CD14-positive monocyte (primary cell): ENCODE measurements around the gene ACP1. TPM values are rescaled to one million over a fixed set of nuclear protein-coding genes. Genes with fewer than 3 reads are reported as not detected.

Experiments
- DNase-seq, 3 donors: peaks; one replicate each; pipeline ENCODE4 v3.0.0-alpha.2; 2011 to 2022
- H2AFZ ChIP-seq: 2 replicates; pipeline ENCODE4 v1.6.0; 2012; ENCODE audit warnings: mild to moderate bottlenecking, low read depth, low read length, inconsistent platforms; ENCODE audit not compliant: insufficient read depth, poor library complexity, severe bottlenecking
- H3K27ac ChIP-seq, 2 donors: 1 replicate in 1 of 2; 2 replicates in 1 of 2; pipeline ENCODE4 v1.5.1; 2012 to 2013; ENCODE audit warnings: low read length in 2 of 2, control low read depth in 1 of 2, inconsistent platforms in 1 of 2, low read depth in 1 of 2, mild to moderate bottlenecking in 1 of 2
- H3K27me3 ChIP-seq, 2 donors: one replicate each; pipeline versions ENCODE4 v1.6.0 to v1.6.1; 2011 to 2013; ENCODE audit warnings: low read length in 2 of 2; ENCODE audit not compliant: control insufficient read depth in 2 of 2, insufficient read depth in 2 of 2
- H3K36me3 ChIP-seq, 2 donors: replicated peaks in 1 of 2; 1 replicate in 1 of 2; 2 replicates in 1 of 2; pipeline versions ENCODE4 v1.5.1 to v1.6.1; 2012 to 2013; ENCODE audit warnings: low read length in 2 of 2, control low read depth in 1 of 2, inconsistent platforms in 1 of 2, mild to moderate bottlenecking in 1 of 2; ENCODE audit not compliant: insufficient read depth in 2 of 2, control insufficient read depth in 1 of 2
- H3K4me1 ChIP-seq, 2 donors: 1 replicate in 1 of 2; 2 replicates in 1 of 2; pipeline versions ENCODE4 v1.5.1 to v1.6.1; 2012 to 2013; ENCODE audit warnings: low read length in 2 of 2, control low read depth in 1 of 2, inconsistent platforms in 1 of 2, mild to moderate bottlenecking in 1 of 2, moderate library complexity in 1 of 2; ENCODE audit not compliant: insufficient read depth in 2 of 2, control insufficient read depth in 1 of 2
- H3K4me2 ChIP-seq: replicated peaks from 2 replicates; pipeline ENCODE3; 2012; ENCODE audit warnings: low read length, moderate library complexity, mild to moderate bottlenecking; ENCODE audit not compliant: poor library complexity, severe bottlenecking; ENCODE audit errors: extremely low read depth
- H3K4me3 ChIP-seq, 3 experiments: fragments of 200-600 bp in 1 of 3; sonication (generic) in 1 of 3; replicated peaks in 1 of 3; 1 replicate in 2 of 3; 2 replicates in 1 of 3; pipeline ENCODE4 v1.5.1; 2011 to 2013; ENCODE audit warnings: low read length in 3 of 3, mild to moderate bottlenecking in 3 of 3, control low read depth in 2 of 3, low read depth in 2 of 3, inconsistent platforms in 1 of 3, moderate library complexity in 1 of 3
- H3K79me2 ChIP-seq: 2 replicates; pipeline ENCODE4 v1.6.0; 2012; ENCODE audit warnings: mild to moderate bottlenecking, control low read depth, inconsistent platforms, low read length, moderate library complexity; ENCODE audit not compliant: insufficient read depth
- H3K9ac ChIP-seq: 2 replicates; pipeline ENCODE4 v1.6.0; 2017; ENCODE audit warnings: low read length, mild to moderate bottlenecking; ENCODE audit not compliant: insufficient read depth, poor library complexity, severe bottlenecking
- H3K9me3 ChIP-seq, 2 donors: replicated peaks in 1 of 2; 1 replicate in 1 of 2; 2 replicates in 1 of 2; pipeline versions ENCODE4 v1.5.1 to v1.6.1; 2012 to 2013; ENCODE audit warnings: low read length in 2 of 2, control low read depth in 1 of 2; ENCODE audit not compliant: control insufficient read depth in 1 of 2, insufficient read depth in 1 of 2
- H4K20me1 ChIP-seq: 2 replicates; pipeline ENCODE4 v1.6.0; 2012; ENCODE audit warnings: mild to moderate bottlenecking, low read length, control low read depth, moderate library complexity; ENCODE audit not compliant: insufficient read depth
- H3K27ac Mint-ChIP-seq, 7 donors: one replicate each; pipeline ENCODE4 v1.8.0; 2020; ENCODE audit warnings: mild to moderate bottlenecking in 7 of 7, mixed read lengths in 7 of 7, moderate library complexity in 6 of 7, inconsistent platforms in 2 of 7
- H3K27me3 Mint-ChIP-seq, 3 donors: one replicate each; pipeline ENCODE4 v1.8.0; 2021 to 2022; ENCODE audit warnings: low read depth in 3 of 3, mild to moderate bottlenecking in 3 of 3, mixed read lengths in 3 of 3, moderate library complexity in 3 of 3, inconsistent platforms in 1 of 3
- H3K36me3 Mint-ChIP-seq, 2 donors: one replicate each; pipeline ENCODE4 v1.8.0; 2020; ENCODE audit warnings: mixed read lengths in 2 of 2, inconsistent platforms in 1 of 2, mild to moderate bottlenecking in 1 of 2
- H3K4me1 Mint-ChIP-seq: one replicate; pipeline ENCODE4 v1.8.0; 2020; ENCODE audit warnings: mild to moderate bottlenecking, mixed read lengths
- H3K4me3 Mint-ChIP-seq, 2 donors: one replicate each; pipeline ENCODE4 v1.8.0; 2020; ENCODE audit warnings: mild to moderate bottlenecking in 2 of 2, mixed read lengths in 2 of 2, moderate library complexity in 1 of 2
- H3K9me3 Mint-ChIP-seq, 7 donors: one replicate each; pipeline ENCODE4 v1.8.0; 2020 to 2022; ENCODE audit warnings: mixed read lengths in 7 of 7, mild to moderate bottlenecking in 6 of 7, moderate library complexity in 6 of 7, inconsistent platforms in 2 of 7
- WGBS: methylation state at CpG from one replicate; pipeline ENCODE4 v1.1.5; 2013; ENCODE audit warnings: missing lambda C conversion rate; ENCODE audit not compliant: insufficient coverage; 5-methylcytosine and 5-hydroxymethylcytosine counted together
- intact Hi-C, 2 donors: fragments of 100-400 bp; cut with micrococcal nuclease; formaldehyde crosslinking; loops; one replicate each; pipeline versions ENCODE4 v1.15.0 to v1.15.1; 2023
- polyA minus RNA-seq: library from RNA; depleted of rRNA, polyadenylated mRNA; stranded (reverse); fragments of >200 nt; gene quantifications from 2 replicates; pipeline ENCODE4 v1.2.3, GENCODE V29; 2012
- polyA plus RNA-seq, 3 donors: library from polyadenylated mRNA; depleted of rRNA in 1 of 3; unstranded in 2 of 3; stranded (reverse) in 1 of 3; fragments of 300-500 nt in 2 of 3; fragments of >200 nt in 1 of 3; fragmentation: Illumina TruSeq in 2 of 3; gene quantifications; 1 replicate in 2 of 3; 2 replicates in 1 of 3; pipeline ENCODE4 v1.2.3, GENCODE V29; 2012 to 2021
- total RNA-seq, 12 experiments: library from RNA in 1 of 12; stranded (reverse) in 1 of 12; fragments of 120-200 nt in 1 of 12; gene quantifications; one replicate each; pipeline ENCODE4 v1.2.4 and lab custom pipeline; 2013 to 2026; ENCODE audit warnings: mixed read lengths in 6 of 12, inconsistent platforms in 1 of 12
- TF ChIP-seq, protein P1 (sequence below): fragments of 200-600 bp; IDR thresholded peaks from one replicate; pipeline ENCODE4 v1.8.0; 2022; ENCODE audit warnings: antibody characterized with exemption, mild to moderate bottlenecking

The ACP1 gene
- 70.0 TPM for total RNA-seq (2013)
- polyA plus RNA-seq (10 to 100 TPM; 51.8 to 77.0 (median 73.2) TPM), polyA minus RNA-seq (21.6 and 40.4 TPM in 2 replicates), total RNA-seq (lab: John Stamatoyannopoulos, UW) (9.6 to 50.9 (median 37.3) reads per million in 11 experiments)

DNA sequence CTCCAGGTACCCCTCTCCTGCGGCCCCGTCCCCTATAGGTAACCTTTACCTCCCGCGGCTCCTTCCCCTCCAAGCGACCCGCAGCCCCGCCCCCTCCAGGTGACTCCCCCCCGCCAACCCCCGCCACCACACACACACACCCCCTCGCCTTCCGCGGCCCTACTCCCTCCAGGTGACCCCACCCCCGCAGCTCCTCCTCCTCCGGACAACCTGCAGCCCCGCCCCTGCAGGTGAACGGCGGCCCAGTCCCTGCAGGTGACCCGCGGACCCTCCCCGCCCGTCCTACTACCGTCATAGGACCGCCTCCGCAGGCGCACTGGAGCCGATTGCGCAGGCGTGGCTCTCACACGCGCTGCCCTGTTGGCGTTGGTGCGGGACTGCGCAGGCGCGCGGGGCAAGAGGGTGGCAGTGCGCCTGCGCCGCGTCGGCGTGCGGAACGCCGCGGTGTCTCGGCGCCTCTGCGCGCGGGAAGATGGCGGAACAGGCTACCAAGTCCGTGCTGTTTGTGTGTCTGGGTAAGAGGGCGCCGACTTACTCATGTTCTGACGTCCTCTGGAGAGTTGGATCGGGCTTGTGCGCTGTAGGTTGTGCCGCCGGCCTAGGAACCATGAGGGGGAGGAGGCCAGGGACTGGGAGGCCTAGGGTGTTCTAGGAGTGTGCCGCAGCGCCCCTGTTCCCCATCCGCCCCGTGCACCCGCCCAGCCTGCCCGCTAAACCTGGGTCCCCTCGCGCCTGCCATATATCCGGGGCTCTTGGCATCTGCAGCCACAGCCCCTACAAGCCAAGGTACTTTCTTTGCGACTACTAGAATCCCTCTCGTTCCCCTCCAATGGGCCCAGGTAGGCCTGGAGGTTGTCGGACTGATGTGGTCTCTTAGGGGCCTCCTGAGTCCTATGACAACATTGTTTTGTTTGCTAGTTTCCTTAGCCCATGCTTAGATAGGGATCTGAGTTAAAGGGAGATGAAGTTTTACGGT lies at the start of gene ACP1:
Gene ACP1, plus strand, starts transcription at position 455 of the 976 bp plus-strand sequence. Its CDS starts 18 bp downstream, at position 473.
- Histone ChIP-seq H3K27ac (peak within 1 kb of the TSS; percentile 60 to 93), H3K4me2 (peak within 1 kb of the TSS; percentile 90), H3K36me3 (no peaks in the 10 kb centered on the region), H3K4me1 (peaks cover 16 to 20% of the 10 kb centered on the region in 2 donors), H3K27me3 (no peaks in the 10 kb centered on the region), H3K9me3 (no peaks in the 10 kb centered on the region), H3K79me2 (peaks cover 57% of the 10 kb centered on the region), H3K4me3 (peak within 1 kb of the TSS; percentile 75 to 92 (median 83)), H4K20me1 (peaks cover 23% of the 10 kb centered on the region), H3K9ac (peak within 1 kb of the TSS; percentile 82), H2AFZ (peak within 1 kb of the TSS; percentile 92)
- intact Hi-C loops = loop anchor here in 1 of 2 donors (10.0 kb wide), 1 partner anchor 410 kb away; the partner anchor contains the start of gene TMEM18
- peaks cover 0 to 3% (median 0%) of the 10 kb centered on the region in 7 donors for H3K9me3 Mint-ChIP-seq
- WGBS = under 1% methylated on average over 55 of the region's 73 CpGs
- TF ChIP-seq, protein P1, sequence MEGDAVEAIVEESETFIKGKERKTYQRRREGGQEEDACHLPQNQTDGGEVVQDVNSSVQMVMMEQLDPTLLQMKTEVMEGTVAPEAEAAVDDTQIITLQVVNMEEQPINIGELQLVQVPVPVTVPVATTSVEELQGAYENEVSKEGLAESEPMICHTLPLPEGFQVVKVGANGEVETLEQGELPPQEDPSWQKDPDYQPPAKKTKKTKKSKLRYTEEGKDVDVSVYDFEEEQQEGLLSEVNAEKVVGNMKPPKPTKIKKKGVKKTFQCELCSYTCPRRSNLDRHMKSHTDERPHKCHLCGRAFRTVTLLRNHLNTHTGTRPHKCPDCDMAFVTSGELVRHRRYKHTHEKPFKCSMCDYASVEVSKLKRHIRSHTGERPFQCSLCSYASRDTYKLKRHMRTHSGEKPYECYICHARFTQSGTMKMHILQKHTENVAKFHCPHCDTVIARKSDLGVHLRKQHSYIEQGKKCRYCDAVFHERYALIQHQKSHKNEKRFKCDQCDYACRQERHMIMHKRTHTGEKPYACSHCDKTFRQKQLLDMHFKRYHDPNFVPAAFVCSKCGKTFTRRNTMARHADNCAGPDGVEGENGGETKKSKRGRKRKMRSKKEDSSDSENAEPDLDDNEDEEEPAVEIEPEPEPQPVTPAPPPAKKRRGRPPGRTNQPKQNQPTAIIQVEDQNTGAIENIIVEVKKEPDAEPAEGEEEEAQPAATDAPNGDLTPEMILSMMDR = no peak
- peaks cover 3 to 9% (median 7%) of the 10 kb centered on the region in 3 donors for H3K27me3 Mint-ChIP-seq
- DNase-seq = peak; percentile 92 to 95 (median 93)
- H3K4me1 Mint-ChIP-seq = peaks cover 32% of the 10 kb centered on the region
- peaks cover 2 to 13% of the 10 kb centered on the region in 2 donors for H3K36me3 Mint-ChIP-seq
- peak within 1 kb of the TSS; percentile 88 to 95 for H3K4me3 Mint-ChIP-seq
- H3K27ac Mint-ChIP-seq = peak within 1 kb of the TSS; percentile 86 to 95 (median 92)

DNA sequence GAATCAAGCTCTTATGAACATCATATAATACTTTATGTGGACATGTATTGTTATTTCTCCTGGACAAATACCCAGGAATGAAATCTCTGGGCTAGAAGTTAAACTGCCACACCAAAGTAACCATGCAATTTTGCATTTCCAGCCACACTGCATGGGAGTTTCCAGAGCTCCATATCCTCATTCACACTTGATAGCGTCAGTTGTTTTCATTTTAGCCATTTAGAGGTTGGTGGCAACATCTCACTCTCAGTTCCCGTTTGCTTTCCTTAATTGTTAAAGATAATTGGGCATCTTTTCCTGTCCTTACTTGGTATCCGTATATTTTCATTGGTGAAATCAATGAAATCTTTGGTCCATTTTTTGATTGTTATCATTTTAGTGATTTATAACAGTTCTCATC lies 48.7 kb upstream of the ACP1 start:
- Histone ChIP-seq H4K20me1 (no peaks in the 10 kb centered on the region), H3K79me2 (no peaks in the 10 kb centered on the region), H3K9me3 (peaks cover 5 to 11% of the 10 kb centered on the region in 2 donors), H3K9ac (no peak overlapping the region), H3K4me3 (no peak overlapping the region), H3K4me1 (no peaks in the 10 kb centered on the region), H3K27me3 (no peaks in the 10 kb centered on the region), H3K4me2 (no peak overlapping the region), H3K27ac (no peak overlapping the region), H2AFZ (no peak overlapping the region), H3K36me3 (no peaks in the 10 kb centered on the region)
- TF ChIP-seq, protein P1 = no peak
- peaks cover 4 to 8% (median 7%) of the 10 kb centered on the region in 7 donors for H3K9me3 Mint-ChIP-seq
- H3K36me3 Mint-ChIP-seq = peaks cover 10 to 11% of the 10 kb centered on the region in 2 donors
- H3K27ac Mint-ChIP-seq = no peak overlapping the region
- H3K27me3 Mint-ChIP-seq = peaks cover 0 to 3% (median 3%) of the 10 kb centered on the region in 3 donors
- no peak for DNase-seq
- intact Hi-C loops = no loop called here
- no peak overlapping the region for H3K4me3 Mint-ChIP-seq
- H3K4me1 Mint-ChIP-seq = no peaks in the 10 kb centered on the region
- 100% methylated on average over 1 of the region's 3 CpGs for WGBS
